ENCODE results near the gene DHRS3.

Gene DHRS3

DNA sequence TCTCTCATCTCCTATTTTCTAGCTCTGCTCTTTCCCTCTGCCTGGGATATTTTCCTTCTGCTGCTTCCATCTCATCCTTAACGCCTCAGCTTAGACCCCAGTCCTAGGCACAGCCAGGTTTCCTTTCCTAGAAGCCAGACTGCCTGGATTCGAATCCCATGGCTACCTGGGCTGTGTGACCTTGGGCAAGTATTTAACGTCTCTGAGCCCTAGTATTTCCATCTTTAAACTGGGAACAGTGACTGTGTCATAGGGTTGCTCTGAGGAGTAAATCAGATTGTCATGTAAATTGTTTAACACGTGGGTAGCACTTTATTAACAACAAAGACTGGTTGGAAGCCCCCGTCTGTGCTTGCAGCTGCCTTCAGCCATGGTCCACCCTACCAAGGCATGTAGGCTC, 18.4 kb downstream of the DHRS3 start:
- no peak for DNase-seq

DNA sequence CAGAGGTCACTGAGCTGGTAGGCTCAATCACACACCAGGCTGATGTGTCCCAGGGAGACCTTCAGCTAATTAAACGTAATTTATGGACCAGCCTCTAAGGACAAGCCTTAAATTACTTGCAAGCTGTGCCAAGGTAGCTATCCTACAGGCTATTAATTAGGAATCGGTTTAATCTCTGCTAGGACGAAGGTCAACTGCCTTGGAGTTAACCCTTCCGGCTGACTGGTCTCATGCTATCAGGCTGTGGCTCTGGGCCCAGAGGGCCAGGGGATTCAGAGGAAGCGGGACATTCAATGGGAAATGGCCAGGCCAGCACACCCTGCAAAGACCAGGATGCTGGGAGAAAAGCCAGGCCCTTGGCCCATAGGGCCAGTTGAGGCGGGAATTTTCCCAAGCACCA, 19.0 kb downstream of the DHRS3 start:
- DNase-seq = peak; percentile 62

DNA sequence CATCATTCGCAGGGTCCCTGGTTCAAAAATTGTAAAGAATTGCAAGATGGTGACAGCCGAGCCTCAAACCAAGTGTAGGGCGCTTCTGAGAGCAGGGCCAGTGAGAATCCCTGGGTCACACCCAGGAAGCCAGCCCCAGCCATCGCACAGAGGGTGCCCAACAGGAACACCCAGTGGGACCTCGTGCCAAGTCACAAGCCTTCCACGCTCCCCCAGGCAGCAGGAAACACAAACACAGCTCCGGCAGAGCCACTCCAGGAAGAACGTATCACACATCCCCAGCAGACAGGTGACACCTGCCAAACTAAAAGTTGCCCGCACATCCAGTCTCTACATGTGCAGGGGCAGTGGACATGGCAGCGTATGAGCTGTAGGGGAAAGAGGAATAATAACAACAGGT, 20.2 kb downstream of the DHRS3 start:
- DNase-seq = no peak

DNA sequence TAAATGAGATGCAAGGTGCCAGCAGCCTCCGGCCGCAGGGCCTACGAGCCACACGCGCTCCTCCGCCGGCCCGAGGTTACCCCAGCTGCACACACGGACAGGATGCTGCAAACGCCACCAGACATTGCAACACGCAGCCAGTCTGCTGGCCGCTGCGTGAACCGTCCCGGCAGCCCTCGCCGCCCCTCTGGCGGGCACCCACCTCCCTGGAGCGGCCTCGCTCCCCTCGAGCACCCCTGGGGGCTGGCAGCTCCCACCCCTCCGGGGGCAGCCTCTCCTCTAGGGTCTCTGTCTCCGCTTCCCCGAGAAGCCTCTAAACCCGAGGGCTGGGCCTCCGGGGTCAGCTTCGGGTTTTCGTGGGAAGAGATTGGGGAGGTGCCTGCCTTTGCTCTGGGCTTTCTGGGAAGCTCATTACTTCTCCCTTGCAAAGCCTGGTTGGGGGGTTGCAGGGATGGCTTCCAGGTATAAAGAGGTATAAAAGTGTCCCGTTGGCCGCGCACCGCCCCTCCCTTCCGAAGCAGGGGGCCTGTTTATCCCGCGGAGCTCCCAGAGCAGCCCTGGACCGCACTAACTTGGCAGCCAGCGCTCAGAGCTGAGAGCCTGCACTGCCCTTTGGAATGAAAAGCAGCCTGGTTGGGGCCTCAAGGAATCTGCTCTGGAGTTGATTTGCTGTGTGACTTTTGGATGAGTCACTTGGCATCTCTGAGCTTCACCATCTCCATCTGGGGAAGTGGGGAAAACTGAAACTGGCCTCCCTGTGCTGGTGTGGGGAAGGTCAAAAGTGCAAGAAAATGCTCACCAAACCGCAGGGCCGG, 21.8 kb downstream of the DHRS3 start:
- peak; percentile 79 for DNase-seq

DNA sequence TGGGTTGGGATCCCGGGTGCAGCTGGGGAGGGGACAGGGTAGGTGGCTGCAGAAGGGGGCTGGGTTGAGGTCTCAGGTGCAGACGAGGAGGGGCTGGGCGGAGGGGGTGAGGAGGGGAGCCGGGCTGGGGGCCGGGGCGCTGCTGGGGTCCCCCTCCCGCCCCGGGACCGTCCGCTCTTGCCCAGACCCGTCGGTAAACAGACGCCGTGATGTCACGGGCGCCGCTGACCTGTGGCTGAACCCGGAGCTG, 22.3 kb downstream of the DHRS3 start:
- no peak for DNase-seq

GRCh38 chr1:12594966-12595756, 22.8 kb downstream of the DHRS3 start:
- peak; percentile 79 for DNase-seq

DNA sequence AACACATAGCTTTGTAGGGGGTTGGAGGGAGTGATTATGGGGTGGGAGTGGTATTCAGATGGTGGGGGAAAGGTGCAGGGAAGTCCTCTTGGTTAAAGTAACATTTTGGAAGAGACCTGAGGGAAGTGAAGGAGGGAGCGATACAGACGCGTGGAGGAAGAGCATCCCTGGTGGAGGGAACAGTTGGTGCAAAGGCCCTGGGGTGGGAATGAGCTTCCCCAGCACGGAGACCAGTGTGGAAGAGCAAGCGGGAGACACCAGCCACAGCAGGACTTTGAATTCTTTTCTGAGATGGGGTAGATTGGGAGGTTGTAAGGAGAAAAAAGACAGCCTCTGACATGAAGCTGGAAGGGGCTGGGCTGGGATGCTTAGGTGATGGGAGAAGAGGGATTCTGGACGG, 23.5 kb downstream of the DHRS3 start:
- no peak for DNase-seq

GRCh38 chr1:12593621-12594066, 24.4 kb downstream of the DHRS3 start:
- no peak for DNase-seq

DNA sequence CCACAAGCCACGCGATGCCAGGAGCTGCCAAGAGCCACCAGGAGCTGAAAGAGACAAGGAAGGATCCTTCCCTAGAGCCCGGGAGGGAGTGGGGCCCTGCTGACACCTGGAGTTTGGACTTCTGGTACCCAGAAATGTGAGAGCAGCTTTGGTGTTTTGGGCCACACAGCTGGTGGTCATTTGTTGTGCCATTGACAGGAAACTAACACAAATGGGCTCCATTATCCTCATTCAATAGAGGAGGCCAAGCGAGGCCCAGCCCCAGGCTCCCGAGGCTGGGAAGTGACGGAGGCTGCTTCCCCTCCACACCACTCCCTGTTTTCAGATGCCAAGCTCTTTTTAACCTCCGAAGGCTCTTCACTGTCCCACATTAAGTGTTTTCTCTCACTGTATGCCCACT, 25.5 kb downstream of the DHRS3 start:
- DNase-seq = no peak

- DNase-seq = no peak
Observed at GRCh38 chr1:12591267-12591938, 26.6 kb downstream of the DHRS3 start.

DNA sequence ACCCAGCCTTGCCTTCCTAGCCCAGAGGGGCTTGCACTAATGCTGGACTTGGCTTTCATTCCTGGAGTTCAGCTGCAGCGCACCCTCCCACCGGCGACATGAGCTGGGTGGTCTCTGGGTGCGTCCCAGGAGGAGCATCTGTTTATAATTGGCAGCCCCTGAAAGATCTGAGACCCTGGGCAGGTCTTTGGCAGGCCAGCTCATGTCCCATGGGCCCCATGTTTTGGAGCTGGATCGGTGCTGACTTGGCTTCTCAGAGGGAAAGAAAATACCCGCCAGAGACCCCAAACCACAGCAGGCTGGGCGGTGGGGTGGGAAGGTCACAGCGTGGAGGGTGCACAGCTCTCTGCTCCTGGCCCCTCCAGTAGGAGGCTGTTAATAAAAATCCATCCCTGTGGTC, 29.3 kb downstream of the DHRS3 start:
- DNase-seq = no peak

DNA sequence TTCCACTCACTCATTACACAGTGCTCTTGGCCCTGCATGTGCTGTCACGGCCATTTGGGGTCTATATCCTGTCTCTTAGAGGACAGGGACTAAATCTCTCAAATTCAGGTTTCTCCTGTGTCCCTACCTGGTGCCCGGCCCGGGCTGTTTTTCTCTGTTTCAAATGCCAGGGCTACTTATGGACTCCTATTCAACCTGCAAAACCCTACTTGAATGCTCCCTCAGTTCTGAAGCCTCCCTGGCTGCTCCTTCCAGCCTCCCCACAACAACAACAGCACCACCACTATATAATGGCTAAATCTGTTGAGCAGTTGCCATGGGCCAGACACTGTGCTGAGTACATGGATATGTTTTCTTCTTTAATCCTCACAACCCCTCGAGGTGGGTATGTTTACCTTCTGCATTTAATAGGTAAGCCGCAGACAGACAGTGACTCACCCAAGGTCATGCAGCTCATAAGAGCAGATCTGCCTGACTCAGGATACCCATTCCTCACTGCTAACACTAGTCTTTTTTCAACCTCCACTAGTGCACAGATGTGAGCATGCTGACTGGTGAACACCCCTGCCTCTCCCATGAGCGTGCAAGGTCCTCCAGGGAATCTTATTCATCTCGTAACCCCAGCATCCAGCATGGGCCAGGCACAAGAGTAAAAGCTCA, 29.9 kb downstream of the DHRS3 start:
- no peak for DNase-seq

GRCh38 chr1:12585951-12586942, 31.8 kb downstream of the DHRS3 start:
- DNase-seq = no peak

DNA sequence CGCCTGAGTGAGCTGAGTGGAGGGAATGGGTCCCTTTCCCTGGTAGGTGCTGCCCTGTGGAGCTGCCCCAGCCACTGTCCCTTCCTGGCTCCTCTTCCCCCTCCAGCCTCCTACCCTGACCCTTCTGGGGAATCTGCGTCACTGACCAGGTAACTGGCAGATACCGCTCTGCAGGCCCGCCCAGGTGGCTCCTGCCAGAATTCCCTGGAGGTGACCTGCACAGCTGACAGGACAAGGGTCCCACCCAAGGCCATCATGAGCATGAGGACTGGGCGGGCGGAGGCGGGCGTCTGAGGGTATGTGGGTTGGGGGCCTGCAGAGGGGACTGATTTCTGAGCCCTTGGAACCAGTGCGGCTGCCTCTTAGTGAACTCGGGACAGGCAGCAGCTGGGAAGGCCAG, 32.5 kb downstream of the DHRS3 start:
- no peak for DNase-seq

- no peak for DNase-seq
Observed at GRCh38 chr1:12584900-12585525, 33.0 kb downstream of the DHRS3 start.

GRCh38 chr1:12583484-12583883, 34.5 kb downstream of the DHRS3 start:
- DNase-seq = no peak

GRCh38 chr1:12582649-12583048, 35.4 kb downstream of the DHRS3 start:
- DNase-seq = no peak

- DNase-seq = no peak
Observed at GRCh38 chr1:12581179-12581578, 36.8 kb downstream of the DHRS3 start.

GRCh38 chr1:12580054-12580887, 37.7 kb downstream of the DHRS3 start:
- DNase-seq = no peak

- DNase-seq = no peak
Observed at GRCh38 chr1:12578860-12579422, 39.1 kb downstream of the DHRS3 start.

Data from right kidney (tissue), 1 donor.